ENCODE measurements around the gene TXNDC5. TPM values are rescaled to one million over a fixed set of nuclear protein-coding genes. Genes with fewer than 3 reads are reported as not detected.

The TXNDC5 gene
- total RNA-seq, 6 experiments from 2014 or later: 226 to 280 (median 258) TPM

- DNase-seq: no peak
- Mint-ChIP-seq H3K27ac (no peak overlapping the region), H3K27me3 (ENCODE audit: insufficient read depth) (peaks cover 12% of the 10 kb centered on the region), H3K4me1 (ENCODE audit: low read depth) (no peaks in the 10 kb centered on the region), H3K4me3 (no peak overlapping the region), H3K36me3 (ENCODE audit: low read depth) (no peaks in the 10 kb centered on the region), H3K9me3 (peaks cover 5% of the 10 kb centered on the region; the same call in 1 of the 2 replicates)
- TF ChIP-seq CTCF (IDR thresholded peaks at IDR 0.05): no peak
Measured at GRCh38 chr6:7933794-7934193, 23.2 kb upstream of the TXNDC5 start.

GRCh38 chr6:7932625-7933024 is 22.0 kb upstream of the TXNDC5 start:
- H3K4me1 Mint-ChIP-seq (ENCODE audit: low read depth): no peaks in the 10 kb centered on the region
- DNase-seq: no peak
- no peak overlapping the region for H3K27ac Mint-ChIP-seq
- no peak for TF ChIP-seq CTCF (IDR thresholded peaks at IDR 0.05)
- no peaks in the 10 kb centered on the region for H3K36me3 Mint-ChIP-seq (ENCODE audit: low read depth)
- H3K9me3 Mint-ChIP-seq: peaks cover 5% of the 10 kb centered on the region; the same call in 1 of the 2 replicates
- H3K4me3 Mint-ChIP-seq: no peak overlapping the region
- peaks cover 15% of the 10 kb centered on the region for H3K27me3 Mint-ChIP-seq (ENCODE audit: insufficient read depth)

GRCh38 chr6:7924867-7925266 is 14.3 kb upstream of the TXNDC5 start:
- DNase-seq: no peak
- Mint-ChIP-seq H3K27ac (no peak overlapping the region), H3K9me3 (peaks cover 3% of the 10 kb centered on the region; the same call in 1 of the 2 replicates), H3K27me3 (ENCODE audit: insufficient read depth) (peaks cover 7% of the 10 kb centered on the region), H3K36me3 (ENCODE audit: low read depth) (no peaks in the 10 kb centered on the region), H3K4me3 (no peak overlapping the region), H3K4me1 (ENCODE audit: low read depth) (no peaks in the 10 kb centered on the region)
- no peak for TF ChIP-seq CTCF (IDR thresholded peaks at IDR 0.05)

GRCh38 chr6:7922596-7922995 is 12.0 kb upstream of the TXNDC5 start:
- Mint-ChIP-seq H3K27ac (no peak overlapping the region), H3K4me3 (no peak overlapping the region), H3K9me3 (no peaks in the 10 kb centered on the region), H3K27me3 (ENCODE audit: insufficient read depth) (peaks cover 2% of the 10 kb centered on the region), H3K36me3 (ENCODE audit: low read depth) (no peaks in the 10 kb centered on the region), H3K4me1 (ENCODE audit: low read depth) (no peaks in the 10 kb centered on the region)
- DNase-seq: no peak
- no peak for TF ChIP-seq CTCF (IDR thresholded peaks at IDR 0.05)

GRCh38 chr6:7921632-7922092 is 11.1 kb upstream of the TXNDC5 start:
- no peaks in the 10 kb centered on the region for H3K9me3 Mint-ChIP-seq
- TF ChIP-seq CTCF (IDR thresholded peaks at IDR 0.05): no peak
- peaks cover 3% of the 10 kb centered on the region for H3K27me3 Mint-ChIP-seq (ENCODE audit: insufficient read depth)
- no peaks in the 10 kb centered on the region for H3K36me3 Mint-ChIP-seq (ENCODE audit: low read depth)
- no peak overlapping the region for H3K4me3 Mint-ChIP-seq
- no peaks in the 10 kb centered on the region for H3K4me1 Mint-ChIP-seq (ENCODE audit: low read depth)
- H3K27ac Mint-ChIP-seq: no peak overlapping the region
- DNase-seq: no peak

- TF ChIP-seq CTCF (IDR thresholded peaks at IDR 0.05): no peak
- no peak for DNase-seq
- Mint-ChIP-seq H3K27me3 (ENCODE audit: insufficient read depth) (peaks cover 4% of the 10 kb centered on the region), H3K4me3 (no peak overlapping the region), H3K36me3 (ENCODE audit: low read depth) (no peaks in the 10 kb centered on the region), H3K9me3 (no peaks in the 10 kb centered on the region), H3K4me1 (ENCODE audit: low read depth) (no peaks in the 10 kb centered on the region), H3K27ac (no peak overlapping the region)
Measured at GRCh38 chr6:7921046-7921445, 10.5 kb upstream of the TXNDC5 start.

Data from HFFc6 (cell line).